NCI-H1048 (cell line): ENCODE measurements around the gene TMEM50A.
"Not testable (repeated sequence)": the region's sequence is repeated elsewhere in the genome, so short reads cannot be mapped to it uniquely, and the experiment has no call there.

Experiments
- DNase-seq: peaks from one replicate; lab custom pipeline; 2025; lab: John Stamatoyannopoulos, UW

The TMEM50A gene

GRCh38 chr1:25387096-25387495 lies 49.0 kb downstream of the TMEM50A start:
- not testable (repeated sequence) for DNase-seq

GRCh38 chr1:25388691-25389090 lies 50.6 kb downstream of the TMEM50A start:
- not testable (repeated sequence) for DNase-seq

- not testable (repeated sequence) for DNase-seq
Observed at GRCh38 chr1:25389721-25390120, 51.6 kb downstream of the TMEM50A start.

- DNase-seq, result no peak
Observed at GRCh38 chr1:25392841-25393240, 54.7 kb downstream of the TMEM50A start.

GRCh38 chr1:25397549-25397948 lies 59.4 kb downstream of the TMEM50A start:
- not testable (repeated sequence) for DNase-seq

GRCh38 chr1:25398079-25398478 lies 59.9 kb downstream of the TMEM50A start:
- not testable (repeated sequence) for DNase-seq

GRCh38 chr1:25402947-25403803 lies 65.0 kb downstream of the TMEM50A start:
- not testable (repeated sequence) for DNase-seq

- not testable (repeated sequence) for DNase-seq
Observed at GRCh38 chr1:25405731-25406305, 67.7 kb downstream of the TMEM50A start.

GRCh38 chr1:25409641-25410427 lies 71.7 kb downstream of the TMEM50A start:
- not testable (repeated sequence) for DNase-seq
